ENCODE results near the gene CBLC.

GRCh38 chr19:44757057-44757734, 20.5 kb upstream of the CBLC start:
- TF ChIP-seq EGR1 (IDR thresholded peaks at IDR 0.05; ENCODE audit: borderline replicate concordance in 1 of 2, low read depth in 2 of 2, low read length in 2 of 2) (no peak), CTCF (IDR thresholded peaks at IDR 0.05 in 2 of 3, conservative IDR thresholded peaks at IDR 0.05 in 1 of 3; ENCODE audit: control insufficient read depth in 2 of 3, extremely low read depth in 1 of 3, insufficient read depth in 1 of 3, low read depth in 3 of 3, low read length in 3 of 3) (no peak), CREB1 (IDR thresholded peaks at IDR 0.05; ENCODE audit: low read depth) (no peak), POLR2A (IDR thresholded peaks at IDR 0.05; ENCODE audit: low read depth, low read length) (no peak), BHLHE40 (IDR thresholded peaks at IDR 0.05; ENCODE audit: borderline replicate concordance in 1 of 2, low read depth in 2 of 2, low read length in 1 of 2) (no peak), EP300 (IDR thresholded peaks at IDR 0.05; ENCODE audit: borderline replicate concordance in 1 of 2, control insufficient read depth in 1 of 2, low read depth in 2 of 2, low read length in 2 of 2) (no peak), HDGF (IDR thresholded peaks at IDR 0.05) (no peak)

Data from GM12878 (cell line).